ENCODE results near the gene IMMT. TPM values are rescaled to one million over a fixed set of nuclear protein-coding genes. Genes with fewer than 3 reads are reported as not detected.

IMMT gene
- total RNA-seq, 1 experiment from 2014 or later: 112 TPM

- Mint-ChIP-seq H3K4me1 (peaks cover 14 to 21% of the 10 kb centered on the region in 2 experiments), H3K27ac (peak overlapping the region; percentile 57 to 95 (median 83); a peak in 6 of 7 replicates), H3K4me3 (peak overlapping the region; percentile 74 to 90), H3K9me3 (no peaks in the 10 kb centered on the region), H3K27me3 (ENCODE audit: low read depth) (no peaks in the 10 kb centered on the region), H3K36me3 (ENCODE audit: insufficient read depth in 1 of 3, low read depth in 3 of 3) (peaks cover 4 to 12% (median 5%) of the 10 kb centered on the region in 3 experiments; a peak in 6 of 7 replicates)
- no peak overlapping the region for H3T11ph ChIP-seq (ENCODE audit: low read length)
- DNase-seq: peak; percentile 96
- no peak overlapping the region for H2BK12ac ChIP-seq (ENCODE audit: insufficient read length, low read depth, low read length)
- no CpG with 5 or more reads among the region's 17 CpGs for WGBS (ENCODE audit: extremely low coverage, insufficient read length, low lambda C conversion rate)
- no peak overlapping the region for H4K5ac ChIP-seq (ENCODE audit: insufficient read length, low read depth, low read length)
- H2BK5ac ChIP-seq (ENCODE audit: insufficient read length, low read length): no peak overlapping the region
- peak overlapping the region; percentile 91 for H3K4me2 ChIP-seq (ENCODE audit: insufficient read depth, insufficient read length, low read length)
- H3K23ac ChIP-seq (ENCODE audit: insufficient read length, low read depth, low read length): no peak overlapping the region
- H3K4me1 ChIP-seq (ENCODE audit: insufficient read depth, low read length): no peaks in the 10 kb centered on the region
- no peak overlapping the region for H3K18ac ChIP-seq (ENCODE audit: insufficient read length, low read depth, low read length)
- H4K91ac ChIP-seq (ENCODE audit: insufficient read length, low read depth, low read length): no peak overlapping the region
- no peak overlapping the region for H3K56ac ChIP-seq (ENCODE audit: insufficient read length, low read depth, low read length)
- no peak overlapping the region for H2AFZ ChIP-seq (ENCODE audit: low read length)
- H3K27ac ChIP-seq (ENCODE audit: insufficient read length, low read depth, low read length): no peak overlapping the region
- H3K14ac ChIP-seq (ENCODE audit: insufficient read depth, low read length): no peak overlapping the region
- no peak overlapping the region for H2AK5ac ChIP-seq (ENCODE audit: insufficient read length, low read length)
- peaks cover 33% of the 10 kb centered on the region for H3K79me2 ChIP-seq (ENCODE audit: insufficient read depth, low read length)
- H3K79me1 ChIP-seq (ENCODE audit: insufficient read depth, low read depth, low read length, poor library complexity, severe bottlenecking): peaks cover 3% of the 10 kb centered on the region
- TF ChIP-seq, protein P1, sequence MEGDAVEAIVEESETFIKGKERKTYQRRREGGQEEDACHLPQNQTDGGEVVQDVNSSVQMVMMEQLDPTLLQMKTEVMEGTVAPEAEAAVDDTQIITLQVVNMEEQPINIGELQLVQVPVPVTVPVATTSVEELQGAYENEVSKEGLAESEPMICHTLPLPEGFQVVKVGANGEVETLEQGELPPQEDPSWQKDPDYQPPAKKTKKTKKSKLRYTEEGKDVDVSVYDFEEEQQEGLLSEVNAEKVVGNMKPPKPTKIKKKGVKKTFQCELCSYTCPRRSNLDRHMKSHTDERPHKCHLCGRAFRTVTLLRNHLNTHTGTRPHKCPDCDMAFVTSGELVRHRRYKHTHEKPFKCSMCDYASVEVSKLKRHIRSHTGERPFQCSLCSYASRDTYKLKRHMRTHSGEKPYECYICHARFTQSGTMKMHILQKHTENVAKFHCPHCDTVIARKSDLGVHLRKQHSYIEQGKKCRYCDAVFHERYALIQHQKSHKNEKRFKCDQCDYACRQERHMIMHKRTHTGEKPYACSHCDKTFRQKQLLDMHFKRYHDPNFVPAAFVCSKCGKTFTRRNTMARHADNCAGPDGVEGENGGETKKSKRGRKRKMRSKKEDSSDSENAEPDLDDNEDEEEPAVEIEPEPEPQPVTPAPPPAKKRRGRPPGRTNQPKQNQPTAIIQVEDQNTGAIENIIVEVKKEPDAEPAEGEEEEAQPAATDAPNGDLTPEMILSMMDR (conservative IDR thresholded peaks at IDR 0.05): no peak
- H2BK120ac ChIP-seq (ENCODE audit: low read depth, low read length, poor library complexity, severe bottlenecking): no peak overlapping the region
- H2BK20ac ChIP-seq (ENCODE audit: low read depth, low read length, poor library complexity, severe bottlenecking): no peak overlapping the region
- no peak overlapping the region for H3K4ac ChIP-seq (ENCODE audit: low read depth, low read length)
- H2BK15ac ChIP-seq (ENCODE audit: low read depth, low read length): no peak overlapping the region
- no peak overlapping the region for H4K8ac ChIP-seq (replicated peaks; ENCODE audit: insufficient read length, low read depth, low read length)
- no peaks in the 10 kb centered on the region for H3K27me3 ChIP-seq (ENCODE audit: insufficient read depth, low read length)
- H3K23me2 ChIP-seq (ENCODE audit: insufficient read length, low read depth, low read length, poor library complexity, severe bottlenecking): peaks cover 9% of the 10 kb centered on the region
- no peaks in the 10 kb centered on the region for H3K9me3 ChIP-seq (ENCODE audit: control insufficient read depth, low read depth, low read length)
- no peaks in the 10 kb centered on the region for H4K20me1 ChIP-seq (ENCODE audit: control insufficient read depth, insufficient read depth, insufficient read length)
- peak overlapping the region; percentile 61 for H3K9ac ChIP-seq (ENCODE audit: extremely low read depth, insufficient read length, low read length)
Observed at GRCh38 chr2:86194751-86195054, 559 bp downstream of the IMMT start.

Data from H9 (cell line).